SK-N-MC (cell line): ENCODE results near the gene ADSL.
"Not testable (repeated sequence)": the region's sequence is repeated elsewhere in the genome, so short reads cannot be mapped to it uniquely, and the experiment has no call there.

Source experiments
- EZH2 ChIP-seq: fragments of 200-600 bp; sonication (generic); IDR thresholded peaks from one replicate; pipeline ENCODE4 v1.6.1; 2017; ENCODE audit warnings: antibody characterized with exemption
- POLR2AphosphoS5 ChIP-seq: IDR thresholded peaks from 2 replicates; pipeline ENCODE4 v1.6.1; 2012; ENCODE audit warnings: mild to moderate bottlenecking, low read depth, low read length, borderline replicate concordance

GRCh38 chr22:40378448-40378847 lies 32.1 kb downstream of the ADSL start:
- TF ChIP-seq EZH2, POLR2AphosphoS5: not testable (repeated sequence)
